Mesendoderm (in vitro differentiated cells): ENCODE measurements around the gene KCNN3.

Source experiments
- DNase-seq: peaks from one replicate; pipeline ENCODE4 v3.0.0; 2013
- H2AK5ac ChIP-seq: 2 replicates; pipeline ENCODE4 v1.6.1; 2013; ENCODE audit warnings: low read length, inconsistent platforms
- H2BK120ac ChIP-seq: 2 replicates; pipeline ENCODE4 v1.6.1; 2013; ENCODE audit warnings: low read depth, mild to moderate bottlenecking, low read length, moderate library complexity, mixed read lengths
- H2BK15ac ChIP-seq: replicated peaks from 2 replicates; pipeline ENCODE4 v1.6.1; 2013; ENCODE audit warnings: low read depth, mild to moderate bottlenecking, moderate library complexity
- H2BK5ac ChIP-seq: 2 replicates; pipeline ENCODE4 v1.6.1; 2013; ENCODE audit warnings: low read length, inconsistent platforms
- H3K18ac ChIP-seq: 2 replicates; pipeline ENCODE4 v1.6.1; 2013; ENCODE audit warnings: mild to moderate bottlenecking, low read length, mixed read lengths
- H3K23ac ChIP-seq: one replicate; pipeline ENCODE4 v1.6.1; 2013; ENCODE audit warnings: low read length
- H3K27ac ChIP-seq: 2 replicates; pipeline ENCODE4 v1.5.1; 2013; ENCODE audit warnings: low read depth, mild to moderate bottlenecking, inconsistent platforms, low read length, moderate library complexity
- H3K27me3 ChIP-seq: 2 replicates; pipeline ENCODE4 v1.6.1; 2013; ENCODE audit warnings: low read length, control low read depth, mild to moderate bottlenecking, inconsistent platforms; ENCODE audit not compliant: insufficient read depth, poor library complexity
- H3K36me3 ChIP-seq: 2 replicates; pipeline ENCODE4 v1.6.1; 2013; ENCODE audit warnings: low read length, inconsistent platforms; ENCODE audit not compliant: control insufficient read depth, insufficient read depth
- H3K4ac ChIP-seq: one replicate; pipeline ENCODE4 v1.6.1; 2013; ENCODE audit warnings: low read depth, mild to moderate bottlenecking, low read length, moderate library complexity
- H3K4me1 ChIP-seq: 2 replicates; pipeline ENCODE4 v1.6.1; 2013; ENCODE audit warnings: low read depth, low read length, inconsistent platforms; ENCODE audit not compliant: control insufficient read depth
- H3K4me2 ChIP-seq: 2 replicates; pipeline ENCODE4 v1.6.1; 2013; ENCODE audit warnings: low read length
- H3K4me3 ChIP-seq: 2 replicates; pipeline ENCODE4 v1.5.1; 2013; ENCODE audit warnings: mild to moderate bottlenecking, low read length
- H3K56ac ChIP-seq: one replicate; pipeline ENCODE4 v1.6.1; 2013; ENCODE audit warnings: low read length
- H3K79me1 ChIP-seq: 2 replicates; pipeline ENCODE4 v1.6.1; 2013; ENCODE audit warnings: low read length, inconsistent platforms
- H3K79me2 ChIP-seq: 2 replicates; pipeline ENCODE4 v1.6.1; 2013; ENCODE audit warnings: mild to moderate bottlenecking, low read length; ENCODE audit not compliant: control insufficient read depth, insufficient read depth
- H3K9ac ChIP-seq: 2 replicates; pipeline ENCODE4 v1.6.1; 2013; ENCODE audit warnings: low read length, inconsistent platforms
- H4K5ac ChIP-seq: one replicate; pipeline ENCODE4 v1.6.1; 2013; ENCODE audit warnings: low read length
- H4K8ac ChIP-seq: one replicate; pipeline ENCODE4 v1.6.1; 2013; ENCODE audit warnings: low read depth, mild to moderate bottlenecking, control low read depth, low read length, moderate library complexity
- WGBS: extraction: QIAGEN DNeasy Blood & Tissue Kit; methylation state at CpG from one replicate; pipeline ENCODE4 v1.1.7; 2013; ENCODE audit warnings: low lambda C conversion rate, missing lambda C conversion rate; ENCODE audit not compliant: insufficient coverage; ENCODE audit errors: extremely low coverage; 5-methylcytosine and 5-hydroxymethylcytosine counted together

The KCNN3 gene

GRCh38 chr1:154788886-154789285 is 81.2 kb downstream of the KCNN3 start:
- Histone ChIP-seq H3K27ac (no peak overlapping the region), H3K9ac (no peak overlapping the region), H3K4me3 (no peak overlapping the region), H2BK15ac (no peak overlapping the region), H3K18ac (no peak overlapping the region), H3K79me2 (no peaks in the 10 kb centered on the region), H3K4ac (no peak overlapping the region), H3K27me3 (no peaks in the 10 kb centered on the region), H3K79me1 (no peaks in the 10 kb centered on the region), H4K8ac (no peak overlapping the region), H2BK120ac (no peak overlapping the region), H3K4me1 (peaks cover 3% of the 10 kb centered on the region), H3K36me3 (no peaks in the 10 kb centered on the region), H3K4me2 (no peak overlapping the region), H3K56ac (no peak overlapping the region), H4K5ac (no peak overlapping the region), H3K23ac (no peak overlapping the region), H2AK5ac (no peak overlapping the region), H2BK5ac (no peak overlapping the region)
- DNase-seq, result no peak
- no CpG with 5 or more reads among the region's 10 CpGs for WGBS

- Histone ChIP-seq H3K4me1 (peaks cover 3% of the 10 kb centered on the region), H4K5ac (no peak overlapping the region), H3K4me2 (no peak overlapping the region), H3K9ac (no peak overlapping the region), H2BK5ac (no peak overlapping the region), H3K36me3 (no peaks in the 10 kb centered on the region), H4K8ac (no peak overlapping the region), H3K4me3 (no peak overlapping the region), H2BK120ac (no peak overlapping the region), H3K23ac (no peak overlapping the region), H2BK15ac (no peak overlapping the region), H3K79me1 (no peaks in the 10 kb centered on the region), H2AK5ac (no peak overlapping the region), H3K18ac (no peak overlapping the region), H3K79me2 (no peaks in the 10 kb centered on the region), H3K56ac (no peak overlapping the region), H3K4ac (no peak overlapping the region), H3K27me3 (no peaks in the 10 kb centered on the region), H3K27ac (no peak overlapping the region)
- DNase-seq, result no peak
- WGBS, result no CpG with 5 or more reads among the region's 12 CpGs
These were observed 81.8 kb downstream of the KCNN3 start for GRCh38 chr1:154788110-154788870.

DNA sequence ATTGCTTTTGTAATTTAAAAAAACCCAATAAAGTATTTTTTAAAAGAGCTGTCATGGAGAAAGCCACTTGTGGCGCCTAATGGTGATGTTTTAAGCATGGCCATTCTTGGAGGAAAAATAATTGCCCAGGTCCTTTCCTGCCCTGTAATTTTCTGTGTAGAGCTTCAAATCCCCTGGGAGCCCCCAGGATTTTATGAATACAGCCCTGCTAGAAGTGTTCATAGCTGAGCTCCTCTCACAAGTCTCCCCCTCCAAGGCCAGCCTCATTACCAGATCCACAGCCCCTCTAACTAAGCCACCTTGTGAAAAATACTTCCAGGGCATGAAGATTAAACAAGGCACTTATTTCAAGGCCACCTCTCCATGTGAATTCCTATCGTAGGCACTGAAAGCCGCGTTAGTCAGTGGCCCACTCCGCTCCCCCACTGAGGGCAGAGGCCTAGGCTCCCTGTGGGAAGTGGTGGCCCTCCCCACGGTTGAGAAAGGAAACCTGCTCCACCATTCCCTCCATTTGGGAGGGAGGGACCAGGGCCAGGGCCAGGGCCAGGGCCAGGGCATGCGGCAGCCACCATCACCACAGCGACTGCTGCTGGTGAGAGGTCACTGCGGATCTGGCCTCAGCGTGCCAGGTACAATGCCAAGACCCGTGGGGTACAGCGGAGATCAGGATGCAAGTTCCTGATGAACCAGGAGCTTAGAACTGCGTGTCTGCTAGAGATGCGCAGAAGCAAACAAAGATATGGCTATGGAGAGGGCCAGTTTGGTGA is 83.1 kb downstream of the KCNN3 start:
- WGBS, result no CpG with 5 or more reads among the region's 14 CpGs

DNA sequence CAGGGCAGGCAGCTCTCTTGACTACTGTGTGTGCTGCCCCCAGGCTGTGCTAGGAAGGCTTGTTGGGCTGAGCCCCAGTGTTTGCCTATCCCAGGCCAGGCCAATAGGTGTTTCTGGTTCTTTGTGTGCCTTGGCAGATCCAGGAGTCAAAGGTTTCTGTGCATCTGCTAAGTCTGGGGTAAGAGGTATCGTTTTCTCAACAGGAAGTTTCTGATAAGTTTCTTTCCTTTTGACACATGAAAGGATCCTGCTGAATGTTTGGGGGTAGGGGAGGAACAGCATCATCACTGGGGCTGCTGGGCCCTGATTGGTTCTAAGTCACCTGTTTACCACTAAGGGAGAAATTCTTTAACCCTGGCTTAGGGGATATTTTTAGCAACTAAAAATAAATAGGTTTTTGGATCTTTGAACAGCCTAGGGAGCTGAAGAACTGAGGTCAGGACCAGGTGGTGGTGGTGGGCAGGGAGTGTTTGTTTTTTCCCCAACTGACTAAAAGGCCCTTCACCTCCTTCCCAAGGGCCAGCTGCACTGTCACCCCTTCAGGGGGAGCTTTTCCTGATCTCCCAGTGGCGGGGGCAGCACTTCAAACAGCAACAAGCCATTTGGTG is 85.1 kb downstream of the KCNN3 start:
- H2BK120ac ChIP-seq, result no peak overlapping the region
- H3K4me1 ChIP-seq, result no peaks in the 10 kb centered on the region
- no peak overlapping the region for H3K56ac ChIP-seq
- no peak overlapping the region for H4K8ac ChIP-seq
- no peak overlapping the region for H3K4me2 ChIP-seq
- no peak overlapping the region for H2BK15ac ChIP-seq
- H2AK5ac ChIP-seq, result no peak overlapping the region
- no peak overlapping the region for H3K18ac ChIP-seq
- peak; percentile 68 for DNase-seq
- no peak overlapping the region for H2BK5ac ChIP-seq
- H4K5ac ChIP-seq, result no peak overlapping the region
- no peak overlapping the region for H3K27ac ChIP-seq
- H3K4me3 ChIP-seq, result no peak overlapping the region
- peak overlapping the region; percentile 28 for H3K4ac ChIP-seq
- no peaks in the 10 kb centered on the region for H3K79me2 ChIP-seq
- no peak overlapping the region for H3K9ac ChIP-seq
- no peak overlapping the region for H3K23ac ChIP-seq
- no peaks in the 10 kb centered on the region for H3K27me3 ChIP-seq
- H3K79me1 ChIP-seq, result no peaks in the 10 kb centered on the region
- no peaks in the 10 kb centered on the region for H3K36me3 ChIP-seq
- WGBS, result no CpG with 5 or more reads among the region's 2 CpGs

More for the DNA sequence above, 83.1 kb downstream of the KCNN3 start:
- Histone ChIP-seq H3K27me3 (no peaks in the 10 kb centered on the region), H3K4me1 (no peaks in the 10 kb centered on the region), H3K79me1 (no peaks in the 10 kb centered on the region), H3K4me2 (no peak overlapping the region), H3K36me3 (no peaks in the 10 kb centered on the region), H3K23ac (no peak overlapping the region), H4K5ac (no peak overlapping the region), H2BK15ac (no peak overlapping the region), H3K18ac (no peak overlapping the region), H2AK5ac (no peak overlapping the region), H2BK5ac (no peak overlapping the region), H4K8ac (no peak overlapping the region), H3K9ac (no peak overlapping the region), H3K27ac (no peak overlapping the region), H3K4me3 (no peak overlapping the region), H3K56ac (no peak overlapping the region), H2BK120ac (no peak overlapping the region), H3K4ac (no peak overlapping the region), H3K79me2 (no peaks in the 10 kb centered on the region)
- DNase-seq, result no peak

DNA sequence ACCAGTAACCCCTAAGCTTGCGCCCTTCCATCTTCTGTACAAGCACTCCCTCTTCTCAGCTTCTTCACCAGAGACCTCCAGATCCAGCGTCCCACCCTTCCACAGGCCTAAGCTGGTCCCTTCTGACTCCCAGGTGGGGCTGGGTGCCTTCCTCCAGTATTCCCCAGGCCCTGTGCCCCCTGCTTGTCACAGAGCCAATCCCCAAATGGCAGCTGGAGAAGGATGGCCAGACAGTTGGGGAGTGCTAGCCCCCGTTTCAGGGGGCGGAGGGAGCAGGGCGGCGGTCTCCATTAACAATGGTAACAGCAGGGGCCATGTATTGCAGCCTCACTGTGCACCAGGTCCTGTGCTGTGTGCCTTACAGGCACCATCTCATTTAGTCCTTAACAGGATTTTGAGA is 85.7 kb downstream of the KCNN3 start:
- H3K4me3 ChIP-seq, result no peak overlapping the region
- H3K18ac ChIP-seq, result no peak overlapping the region
- no peak overlapping the region for H3K9ac ChIP-seq
- no peak overlapping the region for H3K23ac ChIP-seq
- H3K56ac ChIP-seq, result peak overlapping the region; percentile 42
- H2AK5ac ChIP-seq, result no peak overlapping the region
- no peak overlapping the region for H3K27ac ChIP-seq
- DNase-seq, result no peak
- no peak overlapping the region for H2BK15ac ChIP-seq
- no peak overlapping the region for H2BK5ac ChIP-seq
- H3K4ac ChIP-seq, result no peak overlapping the region
- no peak overlapping the region for H3K4me2 ChIP-seq
- H3K79me2 ChIP-seq, result no peaks in the 10 kb centered on the region
- no peak overlapping the region for H4K5ac ChIP-seq
- H3K4me1 ChIP-seq, result no peaks in the 10 kb centered on the region
- H3K79me1 ChIP-seq, result no peaks in the 10 kb centered on the region
- no peaks in the 10 kb centered on the region for H3K36me3 ChIP-seq
- no peak overlapping the region for H2BK120ac ChIP-seq
- H4K8ac ChIP-seq, result no peak overlapping the region
- WGBS, result no CpG with 5 or more reads among the region's 6 CpGs
- no peaks in the 10 kb centered on the region for H3K27me3 ChIP-seq
